ENCODE measurements around the gene ANKRD31. TPM values are rescaled to one million over a fixed set of nuclear protein-coding genes. Genes with fewer than 3 reads are reported as not detected.
"Not testable (repeated sequence)": the region's sequence is repeated elsewhere in the genome, so short reads cannot be mapped to it uniquely, and the experiment has no call there.

ANKRD31 gene
- total and polyA plus RNA-seq, 11 donors: 0.04 to 0.17 (median 0.09) TPM; not detected in 5

GRCh38 chr5:75113354-75114113, 123.1 kb downstream of the ANKRD31 start:
- no peak overlapping the region for H3K4me3 ChIP-seq
- no peaks in the 10 kb centered on the region for H3K27me3 ChIP-seq
- TF ChIP-seq, protein P1, sequence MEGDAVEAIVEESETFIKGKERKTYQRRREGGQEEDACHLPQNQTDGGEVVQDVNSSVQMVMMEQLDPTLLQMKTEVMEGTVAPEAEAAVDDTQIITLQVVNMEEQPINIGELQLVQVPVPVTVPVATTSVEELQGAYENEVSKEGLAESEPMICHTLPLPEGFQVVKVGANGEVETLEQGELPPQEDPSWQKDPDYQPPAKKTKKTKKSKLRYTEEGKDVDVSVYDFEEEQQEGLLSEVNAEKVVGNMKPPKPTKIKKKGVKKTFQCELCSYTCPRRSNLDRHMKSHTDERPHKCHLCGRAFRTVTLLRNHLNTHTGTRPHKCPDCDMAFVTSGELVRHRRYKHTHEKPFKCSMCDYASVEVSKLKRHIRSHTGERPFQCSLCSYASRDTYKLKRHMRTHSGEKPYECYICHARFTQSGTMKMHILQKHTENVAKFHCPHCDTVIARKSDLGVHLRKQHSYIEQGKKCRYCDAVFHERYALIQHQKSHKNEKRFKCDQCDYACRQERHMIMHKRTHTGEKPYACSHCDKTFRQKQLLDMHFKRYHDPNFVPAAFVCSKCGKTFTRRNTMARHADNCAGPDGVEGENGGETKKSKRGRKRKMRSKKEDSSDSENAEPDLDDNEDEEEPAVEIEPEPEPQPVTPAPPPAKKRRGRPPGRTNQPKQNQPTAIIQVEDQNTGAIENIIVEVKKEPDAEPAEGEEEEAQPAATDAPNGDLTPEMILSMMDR (IDR thresholded peaks at IDR 0.05): no peak
- TF ChIP-seq POLR2A (IDR thresholded peaks at IDR 0.05): no peak
- intact Hi-C loops (cut with DNase I): no loop called here
- WGBS, 4 donors: 82 to 91% (median 85%) methylated on average over 4 of the region's 4 CpGs
- DNase-seq: no peak
- H3K27ac ChIP-seq: no peak overlapping the region
- no peaks in the 10 kb centered on the region for H3K4me1 ChIP-seq
- H3K9me3 ChIP-seq: no peaks in the 10 kb centered on the region
- H3K36me3 ChIP-seq: no peaks in the 10 kb centered on the region
- ATAC-seq: no peak

GRCh38 chr5:75108931-75109596, 127.6 kb downstream of the ANKRD31 start:
- Histone ChIP-seq H3K36me3 (no peaks in the 10 kb centered on the region), H3K4me3 (no peak overlapping the region), H3K9me3 (no peaks in the 10 kb centered on the region), H3K27me3 (no peaks in the 10 kb centered on the region), H3K27ac (no peak overlapping the region), H3K4me1 (no peaks in the 10 kb centered on the region)
- TF ChIP-seq, protein P1 (IDR thresholded peaks at IDR 0.05): no peak
- no peak for TF ChIP-seq POLR2A (IDR thresholded peaks at IDR 0.05)
- DNase-seq: no peak
- no peak for ATAC-seq
- 67 to 77% (median 71%) methylated on average over 1 of the region's 1 CpG for WGBS, 4 donors
- intact Hi-C loops (cut with DNase I): no loop called here

DNA sequence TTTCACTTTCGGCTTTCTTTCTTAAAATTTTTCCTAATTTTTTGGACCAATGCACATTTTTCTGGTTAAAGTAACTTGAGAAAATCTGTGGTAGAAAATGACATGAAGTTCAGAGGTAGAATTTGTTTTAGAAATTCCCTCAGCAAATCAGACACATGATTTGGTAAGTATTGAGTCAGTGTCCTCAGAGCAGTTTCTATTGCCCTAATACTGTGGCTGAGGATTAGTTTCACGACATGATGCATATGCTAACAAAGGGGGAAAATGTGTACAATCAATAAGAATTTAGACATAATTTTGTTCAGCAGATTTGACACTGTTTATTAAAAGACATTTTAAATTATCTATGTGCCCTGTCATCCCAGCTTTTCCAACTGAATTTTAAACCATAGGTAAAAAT, 128.2 kb downstream of the ANKRD31 start:
- DNase-seq (no peak), ATAC-seq (no peak)
- no peaks in the 10 kb centered on the region for H3K27me3 ChIP-seq
- no peak overlapping the region for H3K27ac ChIP-seq
- H3K9me3 ChIP-seq: no peaks in the 10 kb centered on the region
- intact Hi-C loops (cut with DNase I): no loop called here
- no peaks in the 10 kb centered on the region for H3K4me1 ChIP-seq
- TF ChIP-seq POLR2A (IDR thresholded peaks at IDR 0.05): no peak
- TF ChIP-seq, protein P1 (IDR thresholded peaks at IDR 0.05): no peak
- H3K4me3 ChIP-seq: no peak overlapping the region
- H3K36me3 ChIP-seq: no peaks in the 10 kb centered on the region
- 77 to 85% (median 78%) methylated on average over 2 of the region's 2 CpGs for WGBS, 4 donors

DNA sequence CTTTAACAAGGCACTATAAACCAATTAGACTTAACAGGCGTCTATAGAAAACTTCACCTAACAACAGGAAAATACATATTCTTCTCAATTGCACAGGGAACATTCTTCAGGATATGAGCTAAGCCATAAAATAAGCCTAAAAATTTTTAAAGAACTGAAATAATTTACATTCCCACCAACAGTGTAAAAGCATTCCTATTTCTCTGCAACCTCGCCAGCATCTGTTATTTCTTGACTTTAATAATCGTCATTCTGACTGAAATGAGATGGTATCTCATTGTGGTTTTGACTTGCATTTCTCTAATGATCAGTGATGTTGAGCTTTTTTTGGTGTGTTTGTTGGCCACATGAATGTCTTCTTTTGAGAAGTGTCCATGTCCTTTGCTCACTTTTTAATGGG, 140.7 kb downstream of the ANKRD31 start:
- H3K4me3 ChIP-seq; intact Hi-C loops (cut with DNase I); H3K27me3 ChIP-seq; H3K36me3 ChIP-seq; ATAC-seq; H3K9me3 ChIP-seq; DNase-seq; H3K4me1 ChIP-seq; H3K27ac ChIP-seq: not testable (repeated sequence)
- 73 to 79% (median 76%) methylated on average over 3 of the region's 3 CpGs for WGBS, 4 donors
